BLaER1 treated with 17β-estradiol and CSF1 and Interleukin-3, amounts not matched to agents 10 nM and 100 nM (cell line): ENCODE results near the gene TBC1D32.
"Not testable (repeated sequence)": the region's sequence is repeated elsewhere in the genome, so short reads cannot be mapped to it uniquely, and the experiment has no call there.

Experiments
- H3K27ac ChIP-seq, 11 experiments: shearing (Covaris generic); formaldehyde crosslinking; 2 replicates each; pipeline ENCODE4 v1.8.1; 2022
- H3K27me3 ChIP-seq, 11 experiments: shearing (Covaris generic); formaldehyde crosslinking; 2 replicates each; pipeline ENCODE4 v1.8.1; 2022
- H3K36me3 ChIP-seq, 11 experiments: shearing (Covaris generic); formaldehyde crosslinking; 2 replicates each; pipeline ENCODE4 v1.8.1; 2022
- H3K4me1 ChIP-seq, 10 experiments: shearing (Covaris generic); formaldehyde crosslinking; 2 replicates each; pipeline ENCODE4 v1.8.1; 2022
- H3K4me2 ChIP-seq, 11 experiments: shearing (Covaris generic); formaldehyde crosslinking; 2 replicates each; pipeline ENCODE4 v1.8.1; 2022
- H3K4me3 ChIP-seq, 10 experiments: shearing (Covaris generic); formaldehyde crosslinking; 2 replicates each; pipeline ENCODE4 v1.8.1; 2022
- H3K9ac ChIP-seq, 11 experiments: shearing (Covaris generic); formaldehyde crosslinking; 2 replicates each; pipeline ENCODE4 v1.8.1; 2022
- H3K9me3 ChIP-seq, 11 experiments: shearing (Covaris generic); formaldehyde crosslinking; replicated peaks in 1 of 11; 2 replicates each; pipeline ENCODE4 v1.8.1; 2022
- H4K20me1 ChIP-seq, 11 experiments: shearing (Covaris generic); formaldehyde crosslinking; 2 replicates each; pipeline ENCODE4 v1.8.1; 2022
- Cebpa-rat ChIP-seq, 11 experiments: shearing (Covaris generic); IDR thresholded peaks; 2 replicates each; pipeline ENCODE4 v1.8.1; 2022

TBC1D32 gene

DNA sequence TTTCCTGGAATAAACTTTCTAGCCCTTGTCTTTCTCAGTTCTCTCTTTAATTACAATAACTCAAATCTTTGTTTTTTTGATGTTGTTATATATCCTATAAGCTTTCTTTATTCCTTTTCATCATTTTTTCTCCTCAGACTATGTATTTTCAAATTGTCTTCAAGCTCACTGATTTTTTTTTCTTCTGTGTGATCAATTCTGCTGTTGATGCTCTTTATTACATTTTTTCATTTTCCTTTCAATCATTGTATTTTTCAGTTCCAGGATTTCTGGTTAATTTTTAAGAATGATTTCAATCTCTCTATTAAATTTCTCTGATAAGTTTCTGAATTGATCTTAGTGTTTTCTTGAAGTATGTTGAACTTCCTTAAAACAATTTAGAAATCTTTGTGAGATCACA is 209.7 kb downstream of the TBC1D32 start:
- Histone ChIP-seq H4K20me1 (no peaks in the 10 kb centered on the region), H3K27ac (no peak overlapping the region), H3K4me1 (no peaks in the 10 kb centered on the region), H3K9me3 (peaks cover 19 to 30% (median 24%) of the 10 kb centered on the region in 11 experiments), H3K4me2 (no peak overlapping the region), H3K36me3 (peaks cover 13 to 41% (median 23%) of the 10 kb centered on the region in 11 experiments), H3K27me3 (no peaks in the 10 kb centered on the region), H3K9ac (no peak overlapping the region), H3K4me3 (no peak overlapping the region)
- no peak for TF ChIP-seq Cebpa-rat (IDR thresholded peaks at IDR 0.05)

DNA sequence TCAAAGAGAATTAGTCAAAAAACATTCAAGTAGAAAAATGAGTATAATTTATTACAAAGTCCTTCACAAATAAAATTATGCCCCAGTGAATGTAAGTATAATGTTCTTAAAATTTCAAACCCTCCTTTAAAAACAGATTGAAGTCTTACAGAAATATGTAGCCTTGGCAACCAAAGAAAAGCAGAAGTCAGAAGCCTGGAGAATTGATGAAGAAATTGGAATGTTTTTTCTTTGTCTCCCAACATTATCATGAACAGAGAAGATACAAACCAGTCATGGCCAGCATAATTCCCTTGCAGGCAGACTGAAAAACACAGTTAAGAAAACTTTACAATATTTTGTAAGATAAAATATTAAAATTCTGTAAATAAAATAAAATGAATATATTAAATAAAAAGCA is 221.9 kb downstream of the TBC1D32 start:
- Histone ChIP-seq H3K4me2 (no peak overlapping the region), H3K36me3 (no peaks in the 10 kb centered on the region), H3K27ac (no peak overlapping the region), H4K20me1 (no peaks in the 10 kb centered on the region), H3K9ac (no peak overlapping the region), H3K4me3 (no peak overlapping the region), H3K4me1 (no peaks in the 10 kb centered on the region), H3K9me3 (no peaks in the 10 kb centered on the region), H3K27me3 (no peaks in the 10 kb centered on the region)
- TF ChIP-seq Cebpa-rat (IDR thresholded peaks at IDR 0.05) = no peak

DNA sequence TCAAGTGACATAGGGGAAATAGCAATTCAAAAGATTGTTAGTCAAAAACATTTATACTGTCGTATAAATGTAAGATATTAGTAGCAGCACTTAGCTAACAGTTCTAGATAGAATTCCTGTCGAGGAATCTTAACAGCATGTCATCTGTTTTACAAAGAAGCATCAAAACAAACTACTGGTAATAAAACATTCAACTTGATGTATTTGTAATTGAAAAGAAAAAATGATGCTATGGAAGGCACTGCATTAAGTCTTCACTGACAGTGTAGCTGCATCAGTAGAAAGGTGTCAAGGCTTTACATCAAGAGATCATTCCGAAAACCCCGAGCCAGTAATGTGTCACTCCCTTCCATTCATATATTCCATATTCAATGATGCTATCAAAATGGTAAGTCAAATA is 223.5 kb downstream of the TBC1D32 start:
- Histone ChIP-seq H3K4me2 (no peak overlapping the region), H3K27ac (no peak overlapping the region), H3K27me3 (no peaks in the 10 kb centered on the region), H3K9ac (no peak overlapping the region), H3K4me3 (no peak overlapping the region), H4K20me1 (no peaks in the 10 kb centered on the region), H3K36me3 (no peaks in the 10 kb centered on the region), H3K9me3 (no peaks in the 10 kb centered on the region), H3K4me1 (no peaks in the 10 kb centered on the region)
- TF ChIP-seq Cebpa-rat (IDR thresholded peaks at IDR 0.05) = no peak

DNA sequence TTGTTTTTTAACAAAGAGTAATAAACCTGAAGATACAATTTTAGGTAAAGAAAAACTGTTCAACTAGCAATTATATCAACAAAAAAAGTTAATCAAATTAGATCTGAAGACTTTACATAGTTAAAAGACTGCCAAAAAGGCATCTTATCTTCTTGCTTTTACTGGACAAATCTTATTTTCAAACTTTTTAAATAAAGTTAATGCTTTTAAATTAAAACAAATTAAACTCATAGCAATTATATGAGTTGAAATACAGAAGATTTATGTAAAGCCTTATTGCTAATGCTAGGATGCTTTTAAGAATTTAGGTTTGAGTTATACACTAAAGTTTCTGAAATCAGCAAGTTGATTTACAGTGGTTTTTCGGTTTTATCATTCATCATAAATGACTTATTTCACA is 227.3 kb downstream of the TBC1D32 start:
- H3K36me3 ChIP-seq = no peaks in the 10 kb centered on the region
- no peak for TF ChIP-seq Cebpa-rat (IDR thresholded peaks at IDR 0.05)
- no peaks in the 10 kb centered on the region for H3K4me1 ChIP-seq
- no peaks in the 10 kb centered on the region for H4K20me1 ChIP-seq
- peaks cover 0 to 2% (median 0%) of the 10 kb centered on the region in 11 experiments; a peak in 3 of 22 replicates for H3K9me3 ChIP-seq
- no peak overlapping the region for H3K9ac ChIP-seq
- H3K4me2 ChIP-seq = no peak overlapping the region
- H3K4me3 ChIP-seq = no peak overlapping the region
- no peak overlapping the region for H3K27ac ChIP-seq
- H3K27me3 ChIP-seq = no peaks in the 10 kb centered on the region

DNA sequence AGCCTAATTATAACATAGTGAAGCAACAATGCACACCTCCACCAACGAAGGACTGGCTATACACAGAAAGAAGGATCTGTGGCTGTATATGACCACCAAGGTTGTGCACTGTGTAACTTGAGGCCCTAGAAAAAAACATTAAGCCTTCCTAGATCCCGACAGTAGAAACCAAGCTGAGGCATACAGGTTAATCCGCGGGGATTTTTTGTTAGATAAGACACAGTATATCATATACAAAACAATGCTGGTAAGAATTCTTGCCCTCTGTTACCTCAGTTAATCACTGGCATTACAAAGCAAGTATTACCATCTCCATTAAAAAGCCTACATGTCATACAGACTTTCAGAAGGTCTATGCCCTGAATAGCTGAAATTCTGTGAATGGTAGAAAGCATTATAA is 228.8 kb downstream of the TBC1D32 start:
- H3K4me3 ChIP-seq = no peak overlapping the region
- no peaks in the 10 kb centered on the region for H4K20me1 ChIP-seq
- H3K4me1 ChIP-seq = no peaks in the 10 kb centered on the region
- H3K4me2 ChIP-seq = no peak overlapping the region
- H3K27ac ChIP-seq = no peak overlapping the region
- no peaks in the 10 kb centered on the region for H3K27me3 ChIP-seq
- no peak for TF ChIP-seq Cebpa-rat (IDR thresholded peaks at IDR 0.05)
- no peaks in the 10 kb centered on the region for H3K36me3 ChIP-seq
- peaks cover 0 to 3% (median 0%) of the 10 kb centered on the region in 11 experiments; a peak in 3 of 22 replicates for H3K9me3 ChIP-seq
- H3K9ac ChIP-seq = no peak overlapping the region

DNA sequence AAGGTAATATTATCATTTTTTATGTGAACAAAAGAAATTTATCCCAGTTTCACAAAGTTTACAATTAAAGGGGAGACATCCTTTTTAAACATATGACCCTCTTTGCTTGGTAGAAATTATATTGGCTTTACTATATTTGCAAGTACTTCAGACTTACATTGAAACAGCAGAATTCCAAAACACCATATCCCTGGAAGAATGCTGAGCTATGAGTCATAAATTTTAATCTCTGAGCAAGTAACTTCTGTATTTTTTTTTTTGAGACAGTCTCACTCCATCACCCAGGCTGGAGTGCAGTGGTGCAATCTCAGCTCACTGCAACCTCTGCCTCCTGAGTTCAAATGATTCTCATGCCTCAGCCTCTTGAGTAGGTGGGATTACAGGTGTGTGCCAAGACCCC is 240.4 kb downstream of the TBC1D32 start:
- Histone ChIP-seq H3K4me2 (no peak overlapping the region), H4K20me1 (no peaks in the 10 kb centered on the region), H3K36me3 (no peaks in the 10 kb centered on the region), H3K4me3 (no peak overlapping the region), H3K4me1 (no peaks in the 10 kb centered on the region), H3K9me3 (no peaks in the 10 kb centered on the region), H3K27me3 (no peaks in the 10 kb centered on the region), H3K27ac (no peak overlapping the region), H3K9ac (no peak overlapping the region)
- TF ChIP-seq Cebpa-rat (IDR thresholded peaks at IDR 0.05) = no peak

DNA sequence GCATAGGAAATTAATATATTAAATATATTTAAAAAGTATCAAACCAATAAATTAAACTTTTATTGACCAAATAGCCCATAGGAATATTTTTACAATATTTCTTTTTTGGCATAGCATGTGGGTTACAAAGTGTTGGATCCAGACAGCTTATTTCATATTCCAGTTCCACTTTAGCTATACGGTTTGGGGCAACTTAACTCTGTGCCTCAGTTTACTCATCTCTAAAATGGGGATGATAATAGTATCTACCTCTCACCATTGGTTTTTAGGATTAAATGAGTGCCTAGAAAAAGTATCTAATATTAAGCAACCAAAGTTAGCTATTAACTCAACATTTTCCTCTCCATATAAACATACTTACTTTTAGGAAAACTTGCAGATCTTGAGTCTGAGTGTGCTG is 243.8 kb downstream of the TBC1D32 start:
- Histone ChIP-seq H3K36me3 (no peaks in the 10 kb centered on the region), H3K27ac (no peak overlapping the region), H3K9ac (no peak overlapping the region), H3K4me3 (no peak overlapping the region), H4K20me1 (no peaks in the 10 kb centered on the region), H3K4me1 (no peaks in the 10 kb centered on the region), H3K4me2 (no peak overlapping the region), H3K9me3 (no peaks in the 10 kb centered on the region), H3K27me3 (no peaks in the 10 kb centered on the region)
- TF ChIP-seq Cebpa-rat (IDR thresholded peaks at IDR 0.05) = no peak

DNA sequence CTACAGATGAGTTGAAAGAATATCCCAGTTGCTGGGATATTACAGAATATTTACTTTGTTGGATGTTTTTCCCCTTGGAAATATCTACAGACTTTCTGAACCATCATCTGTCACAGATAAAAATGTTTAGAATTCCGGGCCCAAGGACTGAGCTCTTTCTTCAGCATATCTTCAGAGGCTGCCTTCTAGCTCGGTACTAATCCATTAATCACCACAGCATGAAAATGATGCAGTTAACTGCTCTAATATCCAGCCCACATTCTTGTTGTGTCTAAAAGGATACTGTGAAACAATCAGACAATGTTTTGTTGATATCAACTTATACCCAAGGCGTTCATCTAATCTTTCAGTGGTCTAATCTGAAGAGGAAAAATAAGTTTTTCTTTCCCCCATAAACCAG is 247.4 kb downstream of the TBC1D32 start:
- no peak overlapping the region for H3K27ac ChIP-seq
- H3K36me3 ChIP-seq = no peaks in the 10 kb centered on the region
- no peaks in the 10 kb centered on the region for H3K4me1 ChIP-seq
- no peaks in the 10 kb centered on the region for H3K27me3 ChIP-seq
- no peak overlapping the region for H3K4me2 ChIP-seq
- H4K20me1 ChIP-seq = no peaks in the 10 kb centered on the region
- no peak overlapping the region for H3K9ac ChIP-seq
- H3K4me3 ChIP-seq = no peak overlapping the region
- no peaks in the 10 kb centered on the region for H3K9me3 ChIP-seq
- no peak for TF ChIP-seq Cebpa-rat (IDR thresholded peaks at IDR 0.05)

DNA sequence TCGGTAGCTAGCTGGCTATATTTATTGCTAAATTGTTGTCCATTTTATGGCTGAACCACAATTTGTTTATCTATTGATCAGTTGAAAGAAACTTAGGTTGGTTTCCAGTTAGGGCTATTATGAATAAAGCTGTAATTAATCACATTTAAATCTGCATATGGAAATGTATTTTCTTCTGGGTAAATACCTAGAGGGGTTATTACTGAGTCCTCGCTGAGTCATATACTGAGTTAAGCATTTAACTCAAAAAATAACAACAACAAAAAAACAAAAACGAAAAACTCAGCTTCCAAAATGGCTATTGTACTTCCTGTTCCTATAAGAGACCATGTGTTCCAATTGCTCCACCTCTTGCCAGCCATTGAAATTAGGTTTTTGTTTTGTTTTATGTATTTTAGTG is 258.2 kb downstream of the TBC1D32 start:
- Histone ChIP-seq H3K36me3 (no peaks in the 10 kb centered on the region), H3K4me1 (no peaks in the 10 kb centered on the region), H4K20me1 (no peaks in the 10 kb centered on the region), H3K9me3 (0 out of 22 replicates have a peak, but pooled peaks cover 0 to 1% (median 0%) of the 10 kb centered on the region in 11 experiments), H3K4me2 (no peak overlapping the region), H3K27ac (no peak overlapping the region), H3K4me3 (no peak overlapping the region), H3K9ac (no peak overlapping the region), H3K27me3 (no peaks in the 10 kb centered on the region)
- TF ChIP-seq Cebpa-rat (IDR thresholded peaks at IDR 0.05) = no peak

DNA sequence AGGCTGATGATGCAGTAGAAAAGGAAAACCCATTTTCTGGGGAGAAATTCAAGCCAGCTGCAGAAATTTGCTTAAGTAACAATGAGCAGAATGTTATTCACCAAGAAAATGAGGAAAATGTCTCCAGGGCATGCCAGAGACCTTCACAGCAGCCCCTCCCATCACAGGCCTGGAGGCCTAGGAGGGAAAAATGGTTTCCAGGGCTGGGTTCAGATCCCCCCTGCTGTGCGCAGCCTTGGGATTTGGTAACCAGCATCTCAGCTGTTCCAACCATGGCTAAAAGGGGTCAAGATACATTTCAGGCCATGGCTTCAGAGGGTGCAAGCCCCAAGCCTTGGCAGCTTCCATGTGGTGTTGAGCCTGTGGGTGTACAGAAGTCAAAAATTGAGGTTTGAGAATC is 265.5 kb downstream of the TBC1D32 start:
- not testable (repeated sequence) for H3K27ac ChIP-seq, H3K4me3 ChIP-seq, H3K4me1 ChIP-seq, H3K9ac ChIP-seq, H4K20me1 ChIP-seq, H3K4me2 ChIP-seq, H3K27me3 ChIP-seq
- Histone ChIP-seq H3K36me3 (peaks cover 0 to 14% (median 7%) of the 10 kb centered on the region in 11 experiments; a peak in 6 of 22 replicates), H3K9me3 (peaks cover 39 to 53% (median 43%) of the 10 kb centered on the region in 11 experiments)
